Thoracic aorta (tissue), 2 donors: ENCODE measurements around the gene OGG1. TPM values are rescaled to one million over a fixed set of nuclear protein-coding genes. Genes with fewer than 3 reads are reported as not detected.
A peak's percentile ranks its signal among the peaks of the same experiment; 100 is the strongest.

ENCODE experiments used
- ATAC-seq: fragments of 150-250 bp; one replicate; pipeline ENCODE4 v1.8.0; 2017; ENCODE audit warnings: low read depth; ENCODE audit not compliant: insufficient number of reproducible peaks, low FRiP score
- DNase-seq: peaks from one replicate; pipeline ENCODE4 v3.0.0-alpha.2; 2020; ENCODE audit warnings: low spot score
- H3K27ac ChIP-seq, 2 donors: fragments of 200-600 bp; sonication (generic); 1 replicate in 1 of 2; 2 replicates in 1 of 2; pipeline ENCODE4 v1.5.1; 2016; ENCODE audit warnings: mild to moderate bottlenecking in 2 of 2, moderate library complexity in 2 of 2
- H3K27me3 ChIP-seq: fragments of 200-600 bp; sonication (generic); replicated peaks from 2 replicates; pipeline ENCODE4 v1.6.0; 2016; ENCODE audit warnings: mild to moderate bottlenecking; ENCODE audit not compliant: insufficient read depth
- H3K36me3 ChIP-seq: fragments of 200-600 bp; sonication (generic); one replicate; pipeline ENCODE4 v1.5.1; 2016
- H3K4me1 ChIP-seq, 2 donors: fragments of 200-600 bp; sonication (generic); 1 replicate in 1 of 2; 2 replicates in 1 of 2; pipeline versions ENCODE4 v1.5.1 to v1.6.0; 2016; ENCODE audit warnings: low read depth in 2 of 2, mild to moderate bottlenecking in 1 of 2; ENCODE audit not compliant: control insufficient read depth in 1 of 2
- H3K4me3 ChIP-seq: fragments of 200-600 bp; sonication (generic); 2 replicates; pipeline ENCODE4 v1.5.1; 2016; ENCODE audit warnings: mild to moderate bottlenecking
- H3K9me3 ChIP-seq: fragments of 200-600 bp; sonication (generic); 2 replicates; pipeline ENCODE4 v1.5.1; 2016
- total RNA-seq, 2 donors: library from RNA; depleted of rRNA; stranded (reverse); fragments of >200 nt; gene quantifications; one replicate each; pipeline versions ENCODE4 v1.1.0 to v1.2.3, GENCODE V29; 2016
- TF ChIP-seq, protein P1 (sequence below): fragments of 200-600 bp; sonication (generic); IDR thresholded peaks from one replicate; pipeline ENCODE4 v1.5.1; 2019; ENCODE audit warnings: antibody characterized with exemption

The OGG1 gene
- total RNA-seq, 2 donors from 2014 or later: 23.0 to 26.3 TPM

DNA sequence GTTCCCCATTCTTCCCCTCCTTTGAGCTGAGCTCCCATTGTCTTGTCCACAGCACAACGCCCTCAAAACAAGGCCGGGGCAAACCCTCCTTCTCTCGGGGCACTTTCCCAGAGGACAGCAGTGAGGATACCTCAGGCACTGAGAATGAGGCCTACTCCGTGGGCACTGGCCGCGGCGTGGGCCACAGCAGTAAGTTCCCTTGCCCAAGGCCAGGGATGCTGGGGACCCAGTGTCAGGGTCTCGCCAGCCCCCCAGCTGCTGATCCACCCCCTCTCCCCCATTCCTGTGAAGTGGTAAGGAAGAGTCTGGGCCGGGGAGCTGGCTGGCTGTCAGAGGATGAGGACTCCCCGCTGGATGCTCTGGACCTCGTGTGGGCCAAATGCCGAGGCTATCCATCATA, 4.2 kb upstream of the OGG1 start:
- Histone ChIP-seq H3K4me1 (peaks cover 0 to 9% of the 10 kb centered on the region in 2 donors), H3K27me3 (no peaks in the 10 kb centered on the region), H3K9me3 (no peaks in the 10 kb centered on the region), H3K4me3 (no peak overlapping the region), H3K27ac (no peak overlapping the region), H3K36me3 (peaks cover 70% of the 10 kb centered on the region)
- DNase-seq (no peak), ATAC-seq (no peak)
- TF ChIP-seq, protein P1, sequence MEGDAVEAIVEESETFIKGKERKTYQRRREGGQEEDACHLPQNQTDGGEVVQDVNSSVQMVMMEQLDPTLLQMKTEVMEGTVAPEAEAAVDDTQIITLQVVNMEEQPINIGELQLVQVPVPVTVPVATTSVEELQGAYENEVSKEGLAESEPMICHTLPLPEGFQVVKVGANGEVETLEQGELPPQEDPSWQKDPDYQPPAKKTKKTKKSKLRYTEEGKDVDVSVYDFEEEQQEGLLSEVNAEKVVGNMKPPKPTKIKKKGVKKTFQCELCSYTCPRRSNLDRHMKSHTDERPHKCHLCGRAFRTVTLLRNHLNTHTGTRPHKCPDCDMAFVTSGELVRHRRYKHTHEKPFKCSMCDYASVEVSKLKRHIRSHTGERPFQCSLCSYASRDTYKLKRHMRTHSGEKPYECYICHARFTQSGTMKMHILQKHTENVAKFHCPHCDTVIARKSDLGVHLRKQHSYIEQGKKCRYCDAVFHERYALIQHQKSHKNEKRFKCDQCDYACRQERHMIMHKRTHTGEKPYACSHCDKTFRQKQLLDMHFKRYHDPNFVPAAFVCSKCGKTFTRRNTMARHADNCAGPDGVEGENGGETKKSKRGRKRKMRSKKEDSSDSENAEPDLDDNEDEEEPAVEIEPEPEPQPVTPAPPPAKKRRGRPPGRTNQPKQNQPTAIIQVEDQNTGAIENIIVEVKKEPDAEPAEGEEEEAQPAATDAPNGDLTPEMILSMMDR: no peak

DNA sequence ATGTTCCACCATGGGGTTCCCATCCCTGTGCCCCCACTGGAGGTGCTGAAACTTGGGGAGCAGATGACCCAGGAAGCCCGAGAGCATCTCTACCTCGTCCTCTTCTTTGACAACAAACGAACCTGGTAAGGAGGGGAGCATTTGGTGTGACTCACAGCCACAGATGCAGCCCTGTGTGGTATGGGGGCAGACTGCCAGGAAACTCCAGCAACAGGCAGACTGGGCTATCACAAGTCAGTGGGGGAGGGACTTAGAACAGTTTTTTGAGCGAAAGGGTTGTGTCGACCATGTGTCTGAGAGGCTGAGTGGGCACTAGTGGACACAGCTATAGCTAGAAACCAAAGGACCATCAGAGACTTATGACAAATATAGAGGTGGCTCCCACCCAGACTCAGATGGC, 3.4 kb upstream of the OGG1 start:
- Histone ChIP-seq H3K36me3 (peaks cover 62% of the 10 kb centered on the region), H3K27me3 (no peaks in the 10 kb centered on the region), H3K4me3 (no peak overlapping the region), H3K9me3 (no peaks in the 10 kb centered on the region), H3K4me1 (peaks cover 0 to 17% of the 10 kb centered on the region in 2 donors), H3K27ac (no peak overlapping the region)
- ATAC-seq (no peak), DNase-seq (no peak)
- TF ChIP-seq, protein P1: no peak

DNA sequence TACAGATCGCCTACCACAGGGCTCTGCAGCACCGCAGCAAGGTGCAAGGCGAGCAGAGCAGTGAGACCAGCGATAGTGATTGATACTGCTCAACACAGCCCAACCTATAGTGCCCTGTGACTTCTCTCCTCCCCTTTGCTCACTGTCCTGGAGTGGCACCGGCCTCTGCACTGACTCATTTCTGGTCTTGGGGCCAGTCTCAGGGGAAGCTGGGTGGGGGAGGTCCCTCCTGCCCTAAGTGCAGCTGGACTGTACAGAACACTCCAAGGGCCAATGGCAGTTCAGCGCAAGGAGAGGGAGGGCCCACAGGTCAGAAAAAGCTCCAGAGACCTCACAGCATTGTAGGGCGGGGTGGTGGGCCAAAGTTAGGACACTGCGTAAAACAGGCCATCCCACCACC, 2.5 kb upstream of the OGG1 start:
- peaks cover 0 to 24% of the 10 kb centered on the region in 2 donors for H3K4me1 ChIP-seq
- peaks cover 52% of the 10 kb centered on the region for H3K36me3 ChIP-seq
- H3K27ac ChIP-seq: no peak overlapping the region
- H3K9me3 ChIP-seq: no peaks in the 10 kb centered on the region
- H3K27me3 ChIP-seq: no peaks in the 10 kb centered on the region
- H3K4me3 ChIP-seq: no peak overlapping the region
- TF ChIP-seq, protein P1: no peak
- no peak for ATAC-seq
- DNase-seq: no peak

DNA sequence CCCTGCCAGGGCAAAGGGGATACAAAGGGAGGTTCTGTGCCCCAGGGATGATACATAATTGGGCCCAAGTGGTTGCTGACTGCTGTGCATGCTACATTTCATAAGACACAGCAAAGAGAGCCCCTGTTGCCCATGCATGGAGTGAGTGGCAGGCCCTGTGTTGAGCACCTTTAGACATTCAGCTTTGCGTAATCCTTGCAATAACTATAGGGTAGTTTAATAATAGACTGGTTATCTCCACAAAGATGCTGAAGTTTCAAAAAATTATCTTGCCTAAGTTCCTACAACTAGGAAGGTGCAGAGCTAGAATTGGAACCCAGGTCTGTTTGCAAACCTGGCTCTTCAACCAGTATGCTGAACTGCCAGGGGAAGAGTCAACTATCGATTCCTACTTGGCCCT, 1.7 kb upstream of the OGG1 start:
- TF ChIP-seq, protein P1: no peak
- peaks cover 45% of the 10 kb centered on the region for H3K36me3 ChIP-seq
- DNase-seq: no peak
- H3K4me1 ChIP-seq: peaks cover 0 to 24% of the 10 kb centered on the region in 2 donors
- H3K9me3 ChIP-seq: no peaks in the 10 kb centered on the region
- H3K4me3 ChIP-seq: no peak overlapping the region
- no peak for ATAC-seq
- no peaks in the 10 kb centered on the region for H3K27me3 ChIP-seq
- no peak overlapping the region for H3K27ac ChIP-seq

DNA sequence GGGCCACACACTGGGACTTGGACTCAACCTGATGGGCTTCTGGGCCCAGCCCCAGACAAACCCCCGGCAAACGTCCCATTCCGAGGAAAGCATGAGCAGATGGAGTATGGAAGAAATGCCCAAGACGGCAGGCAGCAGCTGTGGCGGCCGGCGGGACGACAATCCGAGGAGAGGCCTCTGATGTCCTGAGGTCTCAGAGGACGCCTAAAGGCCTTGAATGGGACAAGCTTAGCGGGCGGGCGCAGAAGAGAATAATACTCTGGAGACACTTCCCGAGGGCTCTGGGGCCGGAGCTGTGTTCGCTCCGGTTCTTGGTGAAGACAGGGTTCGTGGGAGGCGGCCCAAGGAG, 482 bp upstream of the OGG1 start:
- Histone ChIP-seq H3K36me3 (peaks cover 32% of the 10 kb centered on the region), H3K9me3 (no peaks in the 10 kb centered on the region), H3K4me3 (peak overlapping the region; percentile 76), H3K4me1 (peaks cover 0 to 24% of the 10 kb centered on the region in 2 donors), H3K27ac (peak overlapping the region; percentile 76 to 86), H3K27me3 (no peaks in the 10 kb centered on the region)
- no peak for ATAC-seq
- no peak for DNase-seq
- TF ChIP-seq, protein P1: no peak
